IMR-90 (cell line): ENCODE data around the gene C17orf100. TPM values are rescaled to one million over a fixed set of nuclear protein-coding genes. Genes with fewer than 3 reads are reported as not detected.
A peak's percentile ranks its signal among the peaks of the same experiment; 100 is the strongest.

Experiments
- ATAC-seq: fragments of 200-7000 bp; cut with Tn5 transposase; 2 replicates; pipeline ENCODE4 v1.9.1; 2020; ENCODE audit warnings: low read depth, mild to moderate bottlenecking, moderate library complexity
- BruUV-seq: library from RNA; stranded (reverse); fragments of 400-500 nt; replicated peaks from 2 replicates; lab custom pipeline; 2021; lab: Mats Ljungman, UMichigan
- CTCF ChIA-PET: fragments of 300-600 bp; formaldehyde crosslinking; extraction: SDS; loops from one replicate; lab custom pipeline; 2021; ENCODE audit warnings: antibody characterized with exemption; lab: Yijun Ruan, JAX
- POLR2A ChIA-PET: fragments of 300-600 bp; sonication (Branson Sonifier 250); formaldehyde crosslinking; loops from one replicate; lab custom pipeline; 2022; ENCODE audit warnings: antibody characterized with exemption; ENCODE audit not compliant: unreplicated experiment; lab: Charles Lee
- DNase-seq: peaks from one replicate; pipeline ENCODE4 v3.0.0; 2013
- H2AFZ ChIP-seq: replicated peaks from 2 replicates; pipeline ENCODE3; 2013; ENCODE audit warnings: low read length, mild to moderate bottlenecking; ENCODE audit not compliant: poor library complexity
- H2AK5ac ChIP-seq: 2 replicates; pipeline ENCODE4 v1.6.1; 2013; ENCODE audit warnings: low read depth, low read length, inconsistent platforms
- H2AK9ac ChIP-seq: replicated peaks from 2 replicates; pipeline ENCODE3; 2013; ENCODE audit warnings: mild to moderate bottlenecking, low read depth, low read length, moderate library complexity; ENCODE audit not compliant: poor library complexity
- H2BK120ac ChIP-seq: 2 replicates; pipeline ENCODE4 v1.6.1; 2013; ENCODE audit warnings: low read depth, low read length, inconsistent platforms
- H2BK15ac ChIP-seq: 3 replicates; pipeline ENCODE4 v1.6.1; 2013; ENCODE audit warnings: low read depth, low read length, inconsistent platforms
- H2BK20ac ChIP-seq: 2 replicates; pipeline ENCODE4 v1.6.1; 2013; ENCODE audit warnings: low read depth, mild to moderate bottlenecking, inconsistent platforms, low read length, moderate library complexity
- H2BK5ac ChIP-seq: 2 replicates; pipeline ENCODE4 v1.6.1; 2013; ENCODE audit warnings: mild to moderate bottlenecking, low read depth, low read length, inconsistent platforms; ENCODE audit not compliant: poor library complexity, severe bottlenecking
- H3K14ac ChIP-seq: replicated peaks from 2 replicates; pipeline ENCODE4 v1.6.1; 2013; ENCODE audit warnings: low read depth, low read length, inconsistent platforms
- H3K18ac ChIP-seq: 2 replicates; pipeline ENCODE4 v1.6.1; 2013; ENCODE audit warnings: low read depth, low read length, control low read depth
- H3K23ac ChIP-seq: 2 replicates; pipeline ENCODE4 v1.6.1; 2013; ENCODE audit warnings: low read depth, low read length, inconsistent platforms
- H3K27ac ChIP-seq: 2 replicates; pipeline ENCODE4 v1.5.1; 2013; ENCODE audit warnings: mild to moderate bottlenecking, control low read depth, low read length; ENCODE audit not compliant: insufficient read depth
- H3K27me3 ChIP-seq: 2 replicates; pipeline ENCODE4 v1.6.1; 2013; ENCODE audit warnings: low read length; ENCODE audit not compliant: control insufficient read depth, insufficient read depth
- H3K36me3 ChIP-seq: 2 replicates; pipeline ENCODE4 v1.6.1; 2013; ENCODE audit warnings: low read length, mixed read lengths; ENCODE audit not compliant: control insufficient read depth, insufficient read depth
- H3K4ac ChIP-seq: 2 replicates; pipeline ENCODE4 v1.6.1; 2013; ENCODE audit warnings: low read depth, low read length, inconsistent platforms
- H3K4me1 ChIP-seq: 2 replicates; pipeline ENCODE4 v1.6.1; 2013; ENCODE audit warnings: low read length, mixed read lengths; ENCODE audit not compliant: control insufficient read depth, insufficient read depth
- H3K4me2 ChIP-seq: 2 replicates; pipeline ENCODE4 v1.6.1; 2013; ENCODE audit warnings: low read depth, mild to moderate bottlenecking, control low read depth, low read length, moderate library complexity
- H3K4me3 ChIP-seq: 2 replicates; pipeline ENCODE4 v1.5.1; 2013; ENCODE audit warnings: low read depth, mild to moderate bottlenecking, control low read depth, low read length, moderate library complexity; ENCODE audit not compliant: insufficient read depth
- H3K56ac ChIP-seq: 2 replicates; pipeline ENCODE4 v1.6.1; 2013; ENCODE audit warnings: low read length, inconsistent platforms; ENCODE audit not compliant: insufficient read depth; ENCODE audit errors: extremely low read depth
- H3K79me1 ChIP-seq, 2 experiments: 2 replicates each; pipeline ENCODE4 v1.6.1; 2013; ENCODE audit warnings: low read length in 2 of 2, inconsistent platforms in 1 of 2, low read depth in 1 of 2
- H3K9ac ChIP-seq: 2 replicates; pipeline ENCODE4 v1.6.1; 2013; ENCODE audit warnings: low read depth, low read length, control low read depth
- H3K9me1 ChIP-seq: 2 replicates; pipeline ENCODE4 v1.6.1; 2013; ENCODE audit warnings: low read length, inconsistent platforms; ENCODE audit not compliant: insufficient read depth
- H3K9me3 ChIP-seq: 2 replicates; pipeline ENCODE4 v1.6.1; 2013; ENCODE audit warnings: low read length; ENCODE audit not compliant: control insufficient read depth, insufficient read depth
- H4K20me1 ChIP-seq: 2 replicates; pipeline ENCODE4 v1.6.1; 2013; ENCODE audit warnings: low read length, inconsistent platforms; ENCODE audit not compliant: insufficient read depth
- H4K5ac ChIP-seq: 2 replicates; pipeline ENCODE4 v1.6.1; 2013; ENCODE audit warnings: mild to moderate bottlenecking, low read depth, low read length, control low read depth
- H4K8ac ChIP-seq, 2 experiments: 2 replicates each; pipeline ENCODE4 v1.6.1; 2013; ENCODE audit warnings: low read depth in 2 of 2, low read length in 2 of 2, control low read depth in 1 of 2, inconsistent platforms in 1 of 2
- H4K91ac ChIP-seq: 2 replicates; pipeline ENCODE4 v1.6.1; 2013; ENCODE audit warnings: low read depth, low read length, inconsistent platforms; ENCODE audit not compliant: insufficient read depth
- BHLHE40 ChIP-seq: fragments of 150-350 bp; IDR thresholded peaks from 2 replicates; pipeline ENCODE4 v1.6.1; 2016; ENCODE audit warnings: mild to moderate bottlenecking, low read depth, low read length
- ELK1 ChIP-seq: fragments of 150-350 bp; IDR thresholded peaks from 2 replicates; pipeline ENCODE4 v1.6.1; 2016; ENCODE audit warnings: low read depth, mild to moderate bottlenecking, low read length, moderate library complexity, borderline replicate concordance
- WGBS, 2 experiments: methylation state at CpG; one replicate each; pipeline versions ENCODE4 v1.1.5 to v1.1.7; 2013; ENCODE audit warnings: missing lambda C conversion rate in 2 of 2; ENCODE audit not compliant: insufficient read length in 1 of 2; ENCODE audit errors: extremely low coverage in 2 of 2; 5-methylcytosine and 5-hydroxymethylcytosine counted together
- dilution Hi-C: fragments of 300-500 bp; cut with HindIII; formaldehyde crosslinking; loops from one replicate; pipeline ENCODE4 v1.14.3; 2018; ENCODE audit warnings: low sequenced_read_pairs; ENCODE audit not compliant: unreplicated experiment
- in situ Hi-C: fragments of 300-500 bp; cut with MboI; formaldehyde crosslinking; loops from 3 replicates; pipeline ENCODE4 v1.14.3; 2019; ENCODE audit warnings: low sequenced_read_pairs, inconsistent platforms, mixed read lengths
- intact Hi-C: fragments of 100-400 bp; cut with micrococcal nuclease; formaldehyde crosslinking; loops from 2 replicates; pipeline ENCODE4 v1.10.0; 2022
- polyA plus RNA-seq, 3 experiments: library from polyadenylated mRNA; depleted of rRNA; stranded (reverse); fragments of >200 nt; gene quantifications; 2 replicates each; pipeline ENCODE4 v1.2.3, GENCODE V29; 2012; ENCODE audit warnings: low replicate concordance in 1 of 3
- total RNA-seq: library from RNA; depleted of rRNA; stranded (reverse); fragments of >200 nt; gene quantifications from 2 replicates; pipeline ENCODE4 v1.2.3, GENCODE V29; 2012

C17orf100 gene
- total and polyA plus RNA-seq, 2 of the 4 experiments (the other 2 are of a cell fraction): 0.18 to 1.8 TPM

- Histone ChIP-seq H2AK9ac (peak overlapping the region; percentile 94), H2BK120ac (peak overlapping the region; percentile 6; the same call in 1 of the 2 replicates), H3K14ac (no peak overlapping the region), H2BK20ac (no peak overlapping the region), H2BK5ac (no peak overlapping the region), H2AK5ac (peak overlapping the region; percentile 59), H3K9me1 (0 out of 2 replicates have a peak, but pooled peaks cover 5% of the 10 kb centered on the region), H4K5ac (no peak overlapping the region), H3K36me3 (peaks cover 4% of the 10 kb centered on the region), H3K4me1 (peaks cover 9% of the 10 kb centered on the region), H4K91ac (no peak overlapping the region), H2AFZ (peak overlapping the region; percentile 100), H3K56ac (no peak overlapping the region), H3K79me1 (peaks cover 9 to 75% of the 10 kb centered on the region in 2 experiments), H3K9me3 (no peaks in the 10 kb centered on the region), H2BK15ac (no peak overlapping the region), H4K8ac (no peak overlapping the region), H3K23ac (0 out of 2 replicates have a peak overlapping the region, but pooled peaks have one; percentile 89), H3K27me3 (no peaks in the 10 kb centered on the region), H3K4ac (peak overlapping the region; percentile 73), H3K18ac (no peak overlapping the region), H3K4me2 (peak overlapping the region; percentile 81), H3K4me3 (peak overlapping the region; percentile 81), H3K27ac (peak overlapping the region; percentile 15; the same call in 1 of the 2 replicates), H3K9ac (peak overlapping the region; percentile 94), H4K20me1 (no peaks in the 10 kb centered on the region; the same call in 1 of the 2 replicates)
- BruUV-seq: no TSS peak
- WGBS, 2 experiments: 65% methylated on average over 6 of the region's 15 CpGs; no CpG with 5 or more reads in 1 of the 2 experiments
- DNase-seq: no peak
- CTCF ChIA-PET: no interaction called here
- no peak for ATAC-seq
- TF ChIP-seq BHLHE40 (no peak), ELK1 (no peak)
- in situ Hi-C loops (no loop called here), dilution Hi-C loops (no loop called here), intact Hi-C loops (no loop called here)
- POLR2A ChIA-PET: no interaction called here
These were observed 12.5 kb upstream of the C17orf100 start for GRCh38 chr17:6639014-6639585.
